ENCODE data around the gene DIRAS2. TPM values are rescaled to one million over a fixed set of nuclear protein-coding genes. Genes with fewer than 3 reads are reported as not detected.

Gene DIRAS2
- total and polyA plus RNA-seq, 2 of the 13 experiments (the other 11 are each of a cell fraction or from before 2014, with no cell fraction given), result not detected

- ChIA-PET POLR2A (no interaction called here), CTCF (ENCODE audit: low intra/inter-chr PET ratio, low total read pairs) (no interaction called here)
- no peaks in the 10 kb centered on the region for H3K4me1 ChIP-seq (ENCODE audit: insufficient read depth, low read length)
- TF ChIP-seq ZXDC (CRISPR knock-in tag; IDR thresholded peaks at IDR 0.05) (no peak), ZBTB21 (CRISPR knock-in tag; IDR thresholded peaks at IDR 0.05) (no peak), RBAK (CRISPR knock-in tag; IDR thresholded peaks at IDR 0.05) (no peak), PHB2 (IDR thresholded peaks at IDR 0.05; ENCODE audit: partially characterized antibody) (no peak), MBNL3 (CRISPR knock-in tag; conservative IDR thresholded peaks at IDR 0.05) (no peak), YY1 (IDR thresholded peaks at IDR 0.05; ENCODE audit: insufficient read depth, insufficient replicate concordance, low read depth, low read length) (no peak), ZNF557 (CRISPR knock-in tag; IDR thresholded peaks at IDR 0.05) (no peak), KDM1A (CRISPR knock-in tag; IDR thresholded peaks at IDR 0.05) (no peak), MIER3 (CRISPR knock-in tag; IDR thresholded peaks at IDR 0.05; ENCODE audit: borderline replicate concordance) (no peak), NBN (conservative IDR thresholded peaks at IDR 0.05) (no peak), MAFG (CRISPR knock-in tag; IDR thresholded peaks at IDR 0.05) (no peak), HMG20A (CRISPR knock-in tag; IDR thresholded peaks at IDR 0.05; ENCODE audit: borderline replicate concordance) (no peak), SNAPC5 (CRISPR knock-in tag; IDR thresholded peaks at IDR 0.05; ENCODE audit: borderline replicate concordance) (no peak), TBX2 (CRISPR knock-in tag; IDR thresholded peaks at IDR 0.05; ENCODE audit: borderline replicate concordance) (no peak), MEIS1 (CRISPR knock-in tag; IDR thresholded peaks at IDR 0.05; ENCODE audit: borderline replicate concordance) (no peak), ZNF766 (CRISPR knock-in tag; IDR thresholded peaks at IDR 0.05; ENCODE audit: borderline replicate concordance) (no peak), CENPX (CRISPR knock-in tag; IDR thresholded peaks at IDR 0.05) (no peak), SNAI1 (CRISPR knock-in tag; IDR thresholded peaks at IDR 0.05; ENCODE audit: borderline replicate concordance) (no peak)
- intact Hi-C loops (cut with micrococcal nuclease; ENCODE audit: unreplicated experiment) (no loop called here), in situ Hi-C loops (cut with HindIII; ENCODE audit: extremely low pct_ligation_motif_present, low pct_unique_long_range_greater_than_20kb) (no loop called here)
- WGBS (ENCODE audit: low lambda C conversion rate), result 8% methylated on average over 7 of the region's 7 CpGs
- H3K79me2 ChIP-seq (ENCODE audit: insufficient read depth, low read length), result no peaks in the 10 kb centered on the region
- no peak overlapping the region for H3K4me2 ChIP-seq (ENCODE audit: low read depth, low read length)
- H3K36me3 ChIP-seq (replicated peaks in 1 of 2; ENCODE audit: control insufficient read depth in 1 of 2, insufficient read depth in 2 of 2, low read length in 2 of 2), result no peaks in the 10 kb centered on the region
- no peak overlapping the region for H3K4me3 ChIP-seq (replicated peaks in 1 of 3; ENCODE audit: insufficient read depth in 1 of 3, low read depth in 2 of 3, low read length in 3 of 3)
- H3K9ac ChIP-seq (ENCODE audit: insufficient read depth, low read depth, low read length), result no peak overlapping the region
- no peaks in the 10 kb centered on the region; a peak in 1 of 5 replicates for H3K27me3 ChIP-seq (ENCODE audit: control insufficient read depth in 1 of 2, insufficient read depth in 2 of 2, low read length in 2 of 2)
- FAIRE-seq, result no peak
- H3K27ac ChIP-seq (ENCODE audit: extremely low read length, insufficient read depth, low read length), result no peak overlapping the region
- H4K20me1 ChIP-seq (ENCODE audit: insufficient read depth, low read length), result no peaks in the 10 kb centered on the region
- BruUV-seq (replicated peaks), result no TSS peak
- no peak for ATAC-seq
- no peak overlapping the region for H2AFZ ChIP-seq (ENCODE audit: low read length)
- DNase-seq (ENCODE audit: low spot score), result no peak
- no peaks in the 10 kb centered on the region for H3K9me3 ChIP-seq (ENCODE audit: low read length)
Observed at GRCh38 chr9:90637626-90638025, 5.0 kb downstream of the DIRAS2 start.
